K562 (cell line): ENCODE data around the gene LMNTD2. TPM values are rescaled to one million over a fixed set of nuclear protein-coding genes. Genes with fewer than 3 reads are reported as not detected.

Source experiments
- ARID2 ChIP-seq: fragments of 450-650 bp; IDR thresholded peaks from 2 replicates; pipeline ENCODE4 v1.6.1; 2017; ENCODE audit warnings: antibody characterized with exemption, mild to moderate bottlenecking
- CBX3 ChIP-seq, 2 experiments: IDR thresholded peaks; 1 replicate in 1 of 2; 2 replicates in 1 of 2; pipeline ENCODE4 v1.6.1; 2012; ENCODE audit warnings: inconsistent platforms in 2 of 2, low read length in 2 of 2, borderline replicate concordance in 1 of 2, control low read depth in 1 of 2
- E4F1 ChIP-seq: fragments of 250-450 bp; sonication (Bioruptor Pico); IDR thresholded peaks from 2 replicates; pipeline ENCODE4 v1.5.0; 2021; ENCODE audit warnings: mild to moderate bottlenecking, borderline replicate concordance
- ELF1 ChIP-seq: fragments of 200-800 bp; sonication (Bioruptor generic); IDR thresholded peaks from 2 replicates; pipeline ENCODE4 v1.6.1; 2016; ENCODE audit warnings: missing genetic modification characterization, missing compliant biosample characterization
- ETS1 ChIP-seq: conservative IDR thresholded peaks from 2 replicates; pipeline ENCODE4 v1.6.1; 2011; ENCODE audit warnings: low read depth, mild to moderate bottlenecking, low read length; ENCODE audit not compliant: control insufficient read depth
- HLTF ChIP-seq: fragments of 450-650 bp; IDR thresholded peaks from 2 replicates; pipeline ENCODE4 v1.6.1; 2016
- RAD21 ChIP-seq, 2 experiments: fragments of 250-450 bp in 1 of 2; fragments of 450-650 bp in 1 of 2; sonication (Bioruptor Pico) in 1 of 2; formaldehyde crosslinking in 1 of 2; IDR thresholded peaks in 1 of 2; conservative IDR thresholded peaks in 1 of 2; 2 replicates each; pipeline versions ENCODE4 v1.4.0 to v1.8.0; 2020 to 2022; ENCODE audit warnings: mild to moderate bottlenecking in 2 of 2, moderate library complexity in 1 of 2
- RBM22 ChIP-seq: fragments of 200-400 bp; formaldehyde crosslinking; IDR thresholded peaks from 2 replicates; pipeline ENCODE4 v1.6.1; 2018; ENCODE audit warnings: low read length, low read depth; ENCODE audit not compliant: poor library complexity, severe bottlenecking
- ZNF41 ChIP-seq: fragments of 250-450 bp; sonication (Bioruptor Pico); conservative IDR thresholded peaks from 2 replicates; pipeline ENCODE4 v1.4.0; 2020; ENCODE audit warnings: mild to moderate bottlenecking
- ZNF717 ChIP-seq: fragments of 250-450 bp; sonication (Bioruptor Pico); IDR thresholded peaks from 2 replicates; pipeline ENCODE4 v1.5.0; 2021
- polyA plus RNA-seq, 8 experiments: library from polyadenylated mRNA; depleted of rRNA in 4 of 8; stranded (reverse) in 5 of 8; unstranded in 3 of 8; fragments of >200 nt; fragmentation: Nextera tagmentation in 2 of 8; fragmentation: Illumina TruSeq in 1 of 8; extraction: Ambion mirVana in 2 of 8; extraction: Trizol in 1 of 8; gene quantifications; 2 replicates each; pipeline versions ENCODE4 v1.2.1 to v1.2.3, GENCODE V29; 2011 to 2014; ENCODE audit warnings: inconsistent platforms in 1 of 8, missing spikeins in 1 of 8
- total RNA-seq, 7 experiments: library from RNA; depleted of rRNA in 6 of 7; stranded (reverse); fragments of >200 nt in 6 of 7; fragmentation: Illumina TruSeq in 2 of 7; extraction: Trizol in 2 of 7; gene quantifications; 2 replicates each; pipeline versions ENCODE4 v1.2.1 to v1.2.3, GENCODE V29; 2011 to 2021; ENCODE audit warnings: low replicate concordance in 1 of 7
- TF ChIP-seq, protein P1 (sequence below): fragments of 250-450 bp; sonication (Bioruptor Pico); IDR thresholded peaks from 2 replicates; pipeline ENCODE4 v1.8.0; 2022; ENCODE audit warnings: inconsistent platforms, mild to moderate bottlenecking, moderate library complexity, borderline replicate concordance
- TF ChIP-seq, protein P2 (sequence below): sonication (generic); formaldehyde crosslinking; IDR thresholded peaks from 2 replicates; pipeline ENCODE4 v1.8.0; 2023; ENCODE audit warnings: mild to moderate bottlenecking, missing genetic modification reagents

The LMNTD2 gene
- total and polyA plus RNA-seq, 9 of the 15 experiments (the other 6 are each of a cell fraction or from before 2014, with no cell fraction given), result 0.48 to 4.2 (median 1.5) TPM; not detected in 3

DNA sequence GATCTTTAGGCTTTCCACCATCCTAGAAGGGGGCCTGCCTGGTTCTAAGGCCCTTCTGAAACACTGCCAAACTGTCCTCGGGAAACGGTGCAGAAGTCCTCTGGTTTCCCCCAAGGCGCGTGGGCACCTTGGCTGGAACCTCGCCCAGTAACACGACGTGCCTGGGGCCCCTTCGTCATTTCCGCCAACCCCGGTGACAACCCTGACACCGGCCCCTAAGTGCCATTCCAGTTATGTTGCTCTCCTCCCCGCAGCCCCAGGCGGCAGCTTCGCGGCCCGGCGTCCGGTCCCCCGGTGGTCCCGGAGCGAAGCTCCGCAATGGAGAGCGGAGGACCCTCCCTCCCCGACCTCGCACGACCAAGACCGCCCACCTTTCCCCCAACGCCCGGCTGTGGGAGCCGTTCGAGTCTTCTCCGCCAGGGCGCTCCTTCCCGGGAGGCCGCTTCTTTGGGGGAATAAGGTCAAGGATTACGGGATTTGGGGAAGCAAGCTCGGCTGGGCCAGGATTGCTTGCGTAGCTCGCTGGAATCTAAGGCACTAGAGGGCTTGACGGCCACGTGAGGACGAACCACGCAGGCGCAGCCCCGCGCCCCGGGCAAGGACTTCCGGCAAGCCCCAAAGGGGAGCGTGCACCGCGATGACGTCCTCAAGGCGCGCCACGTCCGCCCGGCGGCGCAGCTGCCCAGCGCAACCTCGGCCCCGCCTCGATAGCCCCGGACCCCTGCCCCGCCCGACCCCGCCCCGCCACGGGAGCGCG lies 54.1 kb downstream of the LMNTD2 start (continued):
- TF ChIP-seq CBX3 (IDR thresholded peaks at IDR 0.05; ENCODE audit: borderline replicate concordance in 1 of 2, low read length in 2 of 2) (no peak), HLTF (no peak), ARID2 (no peak), ELF1 (tag) (peak; percentile 94), E4F1 (CRISPR knock-in tag) (no peak), RAD21 (CRISPR knock-in tag; conservative IDR thresholded peaks at IDR 0.05 in 1 of 2, IDR thresholded peaks at IDR 0.05 in 1 of 2) (peak in 1 of 2 experiments; percentile 9; a peak in 1 of 4 replicates), ETS1 (peak; percentile 32; the same call in 1 of the 2 replicates), ZNF717 (CRISPR knock-in tag) (no peak), ZNF41 (0 out of 2 replicates have a peak, but pooled peaks have one; percentile 27), RBM22 (peak; percentile 51)
- TF ChIP-seq, protein P1, sequence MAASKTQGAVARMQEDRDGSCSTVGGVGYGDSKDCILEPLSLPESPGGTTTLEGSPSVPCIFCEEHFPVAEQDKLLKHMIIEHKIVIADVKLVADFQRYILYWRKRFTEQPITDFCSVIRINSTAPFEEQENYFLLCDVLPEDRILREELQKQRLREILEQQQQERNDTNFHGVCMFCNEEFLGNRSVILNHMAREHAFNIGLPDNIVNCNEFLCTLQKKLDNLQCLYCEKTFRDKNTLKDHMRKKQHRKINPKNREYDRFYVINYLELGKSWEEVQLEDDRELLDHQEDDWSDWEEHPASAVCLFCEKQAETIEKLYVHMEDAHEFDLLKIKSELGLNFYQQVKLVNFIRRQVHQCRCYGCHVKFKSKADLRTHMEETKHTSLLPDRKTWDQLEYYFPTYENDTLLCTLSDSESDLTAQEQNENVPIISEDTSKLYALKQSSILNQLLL, result no peak
- TF ChIP-seq, protein P2, sequence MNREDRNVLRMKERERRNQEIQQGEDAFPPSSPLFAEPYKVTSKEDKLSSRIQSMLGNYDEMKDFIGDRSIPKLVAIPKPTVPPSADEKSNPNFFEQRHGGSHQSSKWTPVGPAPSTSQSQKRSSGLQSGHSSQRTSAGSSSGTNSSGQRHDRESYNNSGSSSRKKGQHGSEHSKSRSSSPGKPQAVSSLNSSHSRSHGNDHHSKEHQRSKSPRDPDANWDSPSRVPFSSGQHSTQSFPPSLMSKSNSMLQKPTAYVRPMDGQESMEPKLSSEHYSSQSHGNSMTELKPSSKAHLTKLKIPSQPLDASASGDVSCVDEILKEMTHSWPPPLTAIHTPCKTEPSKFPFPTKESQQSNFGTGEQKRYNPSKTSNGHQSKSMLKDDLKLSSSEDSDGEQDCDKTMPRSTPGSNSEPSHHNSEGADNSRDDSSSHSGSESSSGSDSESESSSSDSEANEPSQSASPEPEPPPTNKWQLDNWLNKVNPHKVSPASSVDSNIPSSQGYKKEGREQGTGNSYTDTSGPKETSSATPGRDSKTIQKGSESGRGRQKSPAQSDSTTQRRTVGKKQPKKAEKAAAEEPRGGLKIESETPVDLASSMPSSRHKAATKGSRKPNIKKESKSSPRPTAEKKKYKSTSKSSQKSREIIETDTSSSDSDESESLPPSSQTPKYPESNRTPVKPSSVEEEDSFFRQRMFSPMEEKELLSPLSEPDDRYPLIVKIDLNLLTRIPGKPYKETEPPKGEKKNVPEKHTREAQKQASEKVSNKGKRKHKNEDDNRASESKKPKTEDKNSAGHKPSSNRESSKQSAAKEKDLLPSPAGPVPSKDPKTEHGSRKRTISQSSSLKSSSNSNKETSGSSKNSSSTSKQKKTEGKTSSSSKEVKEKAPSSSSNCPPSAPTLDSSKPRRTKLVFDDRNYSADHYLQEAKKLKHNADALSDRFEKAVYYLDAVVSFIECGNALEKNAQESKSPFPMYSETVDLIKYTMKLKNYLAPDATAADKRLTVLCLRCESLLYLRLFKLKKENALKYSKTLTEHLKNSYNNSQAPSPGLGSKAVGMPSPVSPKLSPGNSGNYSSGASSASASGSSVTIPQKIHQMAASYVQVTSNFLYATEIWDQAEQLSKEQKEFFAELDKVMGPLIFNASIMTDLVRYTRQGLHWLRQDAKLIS, result no peak; the same call in 1 of the 2 replicates
